AG04450 (cell line): ENCODE results near the gene LTBP4. TPM values are rescaled to one million over a fixed set of nuclear protein-coding genes. Genes with fewer than 3 reads are reported as not detected.

Experiments used
- CTCF ChIA-PET: fragments of 300-600, 350-600 bp; formaldehyde crosslinking; extraction: SDS; loops from one replicate; lab custom pipeline; 2022; ENCODE audit warnings: antibody characterized with exemption, inconsistent platforms; lab: Charles Lee
- POLR2A ChIA-PET: fragments of 350-600 bp; formaldehyde crosslinking; extraction: SDS; loops from one replicate; lab custom pipeline; 2021; ENCODE audit warnings: antibody characterized with exemption, inconsistent platforms; lab: Yijun Ruan, JAX
- DNase-seq: peaks from one replicate; pipeline ENCODE4 v3.0.0-alpha.2; 2011; ENCODE audit warnings: low read depth, low spot score
- H3K27ac ChIP-seq: one replicate; pipeline ENCODE4 v1.5.1; 2012; ENCODE audit warnings: low read depth, low read length, control low read depth
- H3K27me3 ChIP-seq: one replicate; pipeline ENCODE4 v1.6.0; 2012; ENCODE audit warnings: low read length; ENCODE audit not compliant: control insufficient read depth, insufficient read depth
- H3K4me3 ChIP-seq: 2 replicates; pipeline ENCODE4 v1.5.1; 2011; ENCODE audit warnings: mild to moderate bottlenecking, low read depth, low read length, control low read depth
- H3K9me3 ChIP-seq: 2 replicates; pipeline ENCODE4 v1.5.1; 2012; ENCODE audit warnings: low read length; ENCODE audit not compliant: control insufficient read depth, insufficient read depth
- CTCF ChIP-seq: IDR thresholded peaks from 2 replicates; pipeline ENCODE4 v1.5.1; 2011; ENCODE audit warnings: low read depth, low read length, control low read depth, inconsistent platforms
- polyA plus RNA-seq: library from polyadenylated mRNA; depleted of rRNA; stranded (reverse); fragments of >200 nt; gene quantifications from 2 replicates; pipeline ENCODE4 v1.2.3, GENCODE V29; 2011

The LTBP4 gene
- polyA plus RNA-seq, 1 experiment: 41.3 TPM

DNA sequence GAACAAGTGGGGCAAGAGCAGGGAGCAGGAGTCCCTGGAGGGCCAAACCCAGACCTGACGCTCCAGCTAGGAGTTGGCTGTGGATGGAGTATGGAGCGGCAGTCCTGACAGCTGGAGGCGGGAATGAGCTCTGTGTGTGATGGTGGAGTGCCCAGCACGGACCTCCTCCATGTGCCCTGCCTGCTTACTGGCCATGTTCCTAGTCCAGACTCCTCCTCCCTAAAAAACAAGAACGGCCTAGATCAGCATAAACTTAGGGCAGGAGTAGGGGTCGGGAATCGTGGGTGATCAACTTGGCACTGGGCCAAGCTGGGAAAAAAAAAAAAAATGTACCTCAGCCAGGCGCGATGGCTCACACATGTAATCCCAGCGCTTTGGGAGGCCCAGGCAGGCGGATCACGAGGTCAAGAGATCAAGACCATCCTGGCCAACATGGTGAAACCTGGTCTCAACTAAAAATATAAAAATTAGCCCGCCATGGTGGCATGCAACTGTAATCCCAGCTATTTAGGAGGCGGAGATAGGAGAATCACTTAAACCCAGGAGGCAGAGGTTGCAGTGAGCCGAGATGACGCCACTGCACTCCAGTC, 29.5 kb downstream of the LTBP4 start:
- no peaks in the 10 kb centered on the region for H3K27me3 ChIP-seq
- no peaks in the 10 kb centered on the region; the same call in 1 of the 2 replicates for H3K9me3 ChIP-seq
- TF ChIP-seq CTCF: no peak
- POLR2A ChIA-PET: no interaction called here
- H3K4me3 ChIP-seq: no peak overlapping the region
- CTCF ChIA-PET: interaction anchor here (1.8 kb wide), 1 partner anchor 10 kb away, joined by 4 read pairs; no protein-coding TSS in a partner anchor
- DNase-seq: no peak
- H3K27ac ChIP-seq: no peak overlapping the region

DNA sequence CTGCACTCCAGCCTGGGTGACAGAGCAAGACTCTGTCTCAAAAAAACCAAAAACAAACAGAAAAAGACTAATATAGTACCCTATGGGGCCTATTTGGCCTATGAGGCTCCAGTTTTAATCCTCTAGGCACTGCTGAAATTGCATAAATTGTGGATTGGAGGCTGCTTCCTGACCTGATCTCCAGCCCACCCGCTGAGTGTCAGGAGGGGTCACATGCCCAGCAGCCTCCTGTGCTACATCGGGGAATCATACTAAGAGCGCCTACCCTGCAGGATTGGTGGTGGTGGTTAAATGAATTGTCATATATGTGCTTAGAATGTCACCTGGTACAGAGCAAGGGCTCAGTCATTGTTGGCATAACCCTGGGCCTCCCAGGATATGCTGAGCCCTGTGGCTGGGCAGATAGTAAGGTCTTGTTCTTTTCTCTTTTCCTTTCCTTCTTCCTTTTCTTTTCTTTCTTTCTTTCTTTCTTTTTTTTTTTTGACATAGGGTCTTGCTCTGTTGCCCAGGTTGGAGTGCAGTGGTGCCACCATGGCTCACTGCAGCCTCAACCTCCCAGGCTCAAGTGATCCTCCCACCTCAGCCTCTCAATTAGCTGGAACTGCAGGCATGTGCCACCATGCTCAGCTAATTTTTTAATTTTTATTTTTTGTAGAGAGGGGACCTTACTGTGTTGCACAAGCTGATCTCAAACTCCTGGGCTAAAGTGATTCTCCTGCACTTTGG, 31.3 kb downstream of the LTBP4 start:
- TF ChIP-seq CTCF: no peak
- CTCF ChIA-PET: interaction anchor here (1.8 to 3.9 kb wide), 5 partner anchors 8 to 168 kb away, joined by 4 to 101 read pairs (median 18); no protein-coding TSS in a partner anchor
- POLR2A ChIA-PET: interaction anchor here (2.8 to 3.8 kb wide), 3 partner anchors 13 to 29 kb away, joined by 10 to 23 read pairs (median 20); no protein-coding TSS in a partner anchor
- no peaks in the 10 kb centered on the region for H3K27me3 ChIP-seq
- H3K27ac ChIP-seq: peak overlapping the region; percentile 65
- H3K9me3 ChIP-seq: no peaks in the 10 kb centered on the region; the same call in 1 of the 2 replicates
- H3K4me3 ChIP-seq: no peak overlapping the region
- no peak for DNase-seq

- CTCF ChIA-PET: interaction anchor here (1.0 to 3.9 kb wide), 7 partner anchors 9 to 328 kb away, joined by 4 to 101 read pairs (median 18); no protein-coding TSS in a partner anchor
- H3K9me3 ChIP-seq: no peaks in the 10 kb centered on the region
- TF ChIP-seq CTCF: no peak
- H3K27ac ChIP-seq: peak overlapping the region; percentile 65
- POLR2A ChIA-PET: interaction anchor here (1.1 to 3.8 kb wide), 4 partner anchors 13 to 62 kb away, joined by 3 to 23 read pairs (median 15); no protein-coding TSS in a partner anchor
- H3K4me3 ChIP-seq: no peak overlapping the region
- peak; percentile 37 for DNase-seq
- H3K27me3 ChIP-seq: no peaks in the 10 kb centered on the region
These were observed 32.0 kb downstream of the LTBP4 start for GRCh38 chr19:40633207-40633606.

DNA sequence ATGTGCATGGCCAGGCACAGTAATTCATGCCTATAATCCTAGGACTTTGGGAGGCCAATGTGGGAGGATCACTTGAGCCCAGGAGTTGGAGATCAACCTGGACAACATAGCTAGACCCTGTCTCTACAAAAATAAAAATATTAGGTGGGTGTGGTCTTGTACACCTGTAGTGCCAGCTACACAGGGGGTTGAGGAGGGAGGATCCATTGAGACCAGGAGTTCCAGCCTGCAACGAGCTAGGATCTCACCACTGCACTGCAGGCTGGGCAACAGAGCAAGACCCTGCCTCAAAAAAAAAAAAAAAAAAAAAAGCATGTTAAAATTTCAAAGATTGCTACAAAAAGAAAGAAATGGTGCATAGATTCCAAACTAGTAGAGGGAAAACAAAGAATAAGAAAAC, 37.2 kb downstream of the LTBP4 start:
- Histone ChIP-seq H3K9me3 (no peaks in the 10 kb centered on the region), H3K27ac (no peak overlapping the region), H3K4me3 (no peak overlapping the region), H3K27me3 (no peaks in the 10 kb centered on the region)
- ChIA-PET CTCF (interaction anchor here (0.6 to 0.8 kb wide), 5 partner anchors 20 to 370 kb away, joined by 3 to 9 read pairs (median 3); no protein-coding TSS in a partner anchor), POLR2A (interaction anchor here (0.6 kb wide), 1 partner anchor 169 kb away, joined by 3 read pairs; no protein-coding TSS in a partner anchor)
- TF ChIP-seq CTCF: no peak
- DNase-seq: no peak

GRCh38 chr19:40639638-40639982, 38.4 kb downstream of the LTBP4 start:
- Histone ChIP-seq H3K27ac (no peak overlapping the region), H3K27me3 (no peaks in the 10 kb centered on the region), H3K4me3 (no peak overlapping the region), H3K9me3 (no peaks in the 10 kb centered on the region)
- DNase-seq: no peak
- ChIA-PET POLR2A (interaction anchor here (0.7 kb wide), 1 partner anchor 23 kb away, joined by 3 read pairs; no protein-coding TSS in a partner anchor), CTCF (no interaction called here)
- TF ChIP-seq CTCF: no peak
